Measurements from ENCODE around the gene TBCK. TPM values are rescaled to one million over a fixed set of nuclear protein-coding genes. Genes with fewer than 3 reads are reported as not detected.

The TBCK gene
- total and polyA plus RNA-seq, 2 of the 8 experiments (the other 6 are each of a cell fraction or from before 2014, with no cell fraction given), result 10.2 to 18.7 TPM

DNA sequence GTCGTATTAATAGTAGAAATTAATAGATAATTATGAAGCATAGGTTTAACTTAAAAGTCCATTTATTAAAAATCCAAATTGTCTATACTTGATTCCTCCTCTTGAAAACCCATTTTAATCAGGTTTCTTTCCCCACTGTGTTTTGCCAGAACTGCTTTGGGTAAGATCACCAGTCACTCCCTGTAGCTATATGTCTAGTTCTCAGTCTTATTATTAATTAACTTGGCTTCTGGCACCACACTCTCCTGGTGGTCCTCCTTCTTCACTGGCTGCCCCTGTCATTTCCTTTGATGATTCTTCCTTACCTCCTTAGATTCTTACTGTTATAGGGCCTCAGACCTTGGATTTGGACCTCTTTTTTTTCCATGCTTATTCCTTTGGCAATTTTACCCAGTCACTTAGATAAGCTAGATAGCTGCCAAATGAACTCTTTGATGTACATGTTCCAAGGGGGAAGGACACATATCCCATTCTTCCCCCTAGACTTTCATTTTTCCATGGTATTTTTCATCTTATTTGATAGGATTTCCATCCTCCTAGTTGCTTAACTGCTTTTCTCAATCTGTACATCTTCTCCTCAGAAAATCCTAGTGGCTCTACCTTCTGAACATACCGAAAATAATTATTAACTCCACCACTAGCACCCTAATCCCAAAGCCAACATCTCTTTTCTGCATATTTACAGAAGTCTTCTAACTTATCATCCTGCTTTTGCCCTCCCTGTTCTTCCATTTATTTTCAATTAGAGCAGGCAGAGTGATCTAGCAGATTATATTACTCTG, 28.0 kb upstream of the TBCK start (continued):
- TF ChIP-seq NRF1 (IDR thresholded peaks at IDR 0.05; ENCODE audit: low read depth, low read length) (no peak), CHD1 (IDR thresholded peaks at IDR 0.05; ENCODE audit: low read depth, low read length) (no peak), KDM1A (IDR thresholded peaks at IDR 0.05; ENCODE audit: borderline replicate concordance, low read length) (no peak), SIX5 (IDR thresholded peaks at IDR 0.05; ENCODE audit: low read depth, low read length) (no peak), SRF (IDR thresholded peaks at IDR 0.05; ENCODE audit: low read depth, low read length) (no peak)
- TF ChIP-seq, protein P1, sequence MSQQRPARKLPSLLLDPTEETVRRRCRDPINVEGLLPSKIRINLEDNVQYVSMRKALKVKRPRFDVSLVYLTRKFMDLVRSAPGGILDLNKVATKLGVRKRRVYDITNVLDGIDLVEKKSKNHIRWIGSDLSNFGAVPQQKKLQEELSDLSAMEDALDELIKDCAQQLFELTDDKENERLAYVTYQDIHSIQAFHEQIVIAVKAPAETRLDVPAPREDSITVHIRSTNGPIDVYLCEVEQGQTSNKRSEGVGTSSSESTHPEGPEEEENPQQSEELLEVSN (IDR thresholded peaks at IDR 0.05), result no peak
